ENCODE results near the gene PTPN11. TPM values are rescaled to one million over a fixed set of nuclear protein-coding genes. Genes with fewer than 3 reads are reported as not detected.

PTPN11 gene
- polyA plus RNA-seq, 1 donor (not counting 4 experiments of a cell fraction or from before 2014, with no cell fraction given): 95.3 TPM

- H3K36me3 ChIP-seq (ENCODE audit: control insufficient read depth in 2 of 2, extremely low read depth in 1 of 2, insufficient read depth in 2 of 2, low read length in 2 of 2): no peaks in the 10 kb centered on the region
- H3K27me3 ChIP-seq (ENCODE audit: control insufficient read depth, extremely low read depth, insufficient read depth, low read length): no peaks in the 10 kb centered on the region
- FAIRE-seq: no peak
- no peaks in the 10 kb centered on the region for H4K20me1 ChIP-seq (ENCODE audit: control insufficient read depth, extremely low read depth, insufficient read depth, low read length)
- no peak overlapping the region for H3K27ac ChIP-seq (ENCODE audit: control insufficient read depth, insufficient read depth, low read length)
- TF ChIP-seq EZH2 (IDR thresholded peaks at IDR 0.05; ENCODE audit: low read length) (no peak), CTCF (optimal IDR thresholded peaks at IDR 0.05 in 1 of 3, IDR thresholded peaks at IDR 0.05 in 1 of 3, conservative IDR thresholded peaks at IDR 0.05 in 1 of 3; ENCODE audit: extremely low read depth in 1 of 3, insufficient read depth in 2 of 3, low read length in 3 of 3) (no peak)
- dilution Hi-C loops (cut with MboI; ENCODE audit: extremely low pct_ligation_motif_present, low sequenced_read_pairs): no loop called here
- DNase-seq (ENCODE audit: low read depth, low spot score): no peak
- H3K4me3 ChIP-seq (ENCODE audit: control insufficient read depth in 2 of 3, extremely low read depth in 1 of 3, insufficient read depth in 2 of 3, low read depth in 1 of 3, low read length in 3 of 3): peak overlapping the region; percentile 48 to 72 (median 69)
- H3K9ac ChIP-seq (ENCODE audit: control insufficient read depth, extremely low read depth, insufficient read depth, low read length): peak overlapping the region; percentile 71
- H2AFZ ChIP-seq (ENCODE audit: control insufficient read depth, low read length): peak overlapping the region; percentile 89
- H3K4me2 ChIP-seq (ENCODE audit: control insufficient read depth, extremely low read depth, insufficient read depth, low read depth, low read length): peak overlapping the region; percentile 81
- no peaks in the 10 kb centered on the region for H3K9me3 ChIP-seq (ENCODE audit: control insufficient read depth, low read depth, low read length)
- H3K79me2 ChIP-seq (ENCODE audit: control insufficient read depth, insufficient read depth, low read length): peaks cover 30% of the 10 kb centered on the region
- peaks cover 7% of the 10 kb centered on the region for H3K4me1 ChIP-seq (ENCODE audit: control insufficient read depth, extremely low read depth, insufficient read depth, low read length)
- peaks cover 3% of the 10 kb centered on the region for H3K9me1 ChIP-seq (ENCODE audit: control insufficient read depth, extremely low read depth, insufficient read depth, low read length)
These were observed 35.9 kb upstream of the PTPN11 start for GRCh38 chr12:112382866-112383265.

- dilution Hi-C loops (cut with MboI; ENCODE audit: extremely low pct_ligation_motif_present, low sequenced_read_pairs): no loop called here
- Histone ChIP-seq H2AFZ (ENCODE audit: control insufficient read depth, low read length) (no peak overlapping the region), H3K36me3 (ENCODE audit: control insufficient read depth in 2 of 2, extremely low read depth in 1 of 2, insufficient read depth in 2 of 2, low read length in 2 of 2) (no peaks in the 10 kb centered on the region), H3K9ac (ENCODE audit: control insufficient read depth, extremely low read depth, insufficient read depth, low read length) (no peak overlapping the region), H3K27ac (ENCODE audit: control insufficient read depth, insufficient read depth, low read length) (no peak overlapping the region), H3K4me2 (ENCODE audit: control insufficient read depth, extremely low read depth, insufficient read depth, low read depth, low read length) (no peak overlapping the region), H3K27me3 (ENCODE audit: control insufficient read depth, extremely low read depth, insufficient read depth, low read length) (no peaks in the 10 kb centered on the region), H3K9me1 (ENCODE audit: control insufficient read depth, extremely low read depth, insufficient read depth, low read length) (no peaks in the 10 kb centered on the region), H3K4me1 (ENCODE audit: control insufficient read depth, extremely low read depth, insufficient read depth, low read length) (no peaks in the 10 kb centered on the region), H3K4me3 (ENCODE audit: control insufficient read depth in 2 of 3, extremely low read depth in 1 of 3, insufficient read depth in 2 of 3, low read depth in 1 of 3, low read length in 3 of 3) (no peak overlapping the region), H3K9me3 (ENCODE audit: control insufficient read depth, low read depth, low read length) (no peaks in the 10 kb centered on the region), H4K20me1 (ENCODE audit: control insufficient read depth, extremely low read depth, insufficient read depth, low read length) (no peaks in the 10 kb centered on the region), H3K79me2 (ENCODE audit: control insufficient read depth, insufficient read depth, low read length) (no peaks in the 10 kb centered on the region)
- no peak for DNase-seq (ENCODE audit: low read depth, low spot score)
- TF ChIP-seq CTCF (optimal IDR thresholded peaks at IDR 0.05 in 1 of 3, IDR thresholded peaks at IDR 0.05 in 1 of 3, conservative IDR thresholded peaks at IDR 0.05 in 1 of 3; ENCODE audit: extremely low read depth in 1 of 3, insufficient read depth in 2 of 3, low read length in 3 of 3) (no peak), EZH2 (IDR thresholded peaks at IDR 0.05; ENCODE audit: low read length) (no peak)
- FAIRE-seq: no peak
These were observed 32.0 kb upstream of the PTPN11 start for GRCh38 chr12:112386726-112387125.
